ENCODE measurements around the gene TUBB3. TPM values are rescaled to one million over a fixed set of nuclear protein-coding genes. Genes with fewer than 3 reads are reported as not detected.

TUBB3 gene
- total and polyA plus RNA-seq, 2 of the 8 experiments (the other 6 are each of a cell fraction or from before 2014, with no cell fraction given) = 275 to 393 TPM

DNA sequence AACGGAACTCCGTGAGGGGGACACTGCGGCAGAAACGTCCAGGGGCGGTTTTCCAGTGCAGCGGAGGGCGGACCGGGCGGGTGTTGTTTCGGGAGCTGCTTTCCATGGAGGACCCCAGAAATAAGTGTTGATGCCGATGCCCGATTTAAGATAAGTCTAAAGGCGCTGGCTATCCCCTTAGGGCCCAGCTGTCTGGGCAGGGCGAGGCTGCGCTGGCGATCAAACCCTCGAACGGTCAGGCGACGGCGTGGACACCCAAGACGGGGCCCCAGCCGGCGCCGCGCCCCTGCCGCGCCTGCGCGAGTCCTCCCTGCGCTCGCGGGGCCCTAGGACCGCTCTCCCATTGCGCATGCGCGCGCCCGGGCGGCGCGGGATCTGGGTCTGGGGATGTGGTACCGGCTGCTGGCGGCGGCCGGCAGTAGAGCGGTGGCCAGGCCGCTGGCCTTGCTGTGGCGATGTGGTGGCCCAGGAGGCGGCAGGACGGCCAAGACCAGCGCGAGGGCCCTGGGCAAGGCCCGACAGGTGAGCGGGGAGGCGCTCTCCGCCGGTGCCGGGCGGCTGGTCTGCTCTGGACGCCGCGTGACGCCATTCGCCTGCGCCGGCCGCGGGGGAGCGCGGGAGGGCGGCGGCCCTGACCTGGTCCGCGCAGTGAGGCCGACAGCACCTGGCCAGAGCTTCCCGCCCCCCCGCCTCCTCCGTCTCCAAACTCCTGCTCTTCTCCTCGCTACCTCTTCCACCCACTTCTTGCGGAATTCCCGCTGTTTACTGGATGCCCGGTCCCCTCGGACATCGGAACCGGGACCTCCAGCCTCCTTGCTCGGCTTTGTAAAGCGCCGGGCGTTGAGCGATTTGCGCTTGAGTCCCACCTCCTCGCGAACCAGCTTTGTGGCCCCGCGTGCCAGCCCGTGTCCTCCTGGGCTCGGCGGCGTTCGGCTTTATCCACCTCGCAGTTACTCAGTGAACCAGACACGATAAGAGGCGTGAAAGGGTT is 49.4 kb downstream of the TUBB3 start (continued):
- TF ChIP-seq GTF2F1 (IDR thresholded peaks at IDR 0.05; ENCODE audit: borderline replicate concordance, low read depth, low read length) = no peak; the same call in 1 of the 2 replicates
- TF ChIP-seq SUZ12 (IDR thresholded peaks at IDR 0.05; ENCODE audit: low read length) = no peak
- TF ChIP-seq SP2 (IDR thresholded peaks at IDR 0.05; ENCODE audit: low read length) = no peak
- peak; percentile 49 for TF ChIP-seq MAX (IDR thresholded peaks at IDR 0.05)
- no peak for TF ChIP-seq CEBPB (IDR thresholded peaks at IDR 0.05; ENCODE audit: low read depth, low read length)
- no peak for TF ChIP-seq CBX5 (IDR thresholded peaks at IDR 0.05; ENCODE audit: low read depth, low read length)
- TF ChIP-seq TCF12 (IDR thresholded peaks at IDR 0.05; ENCODE audit: low read depth, low read length) = 0 out of 2 replicates have a peak, but pooled peaks have one; percentile 21
- TF ChIP-seq SRF (IDR thresholded peaks at IDR 0.05; ENCODE audit: low read depth, low read length) = peak; percentile 61
- TF ChIP-seq CREB1 (IDR thresholded peaks at IDR 0.05) = peak; percentile 97
- no peak for TF ChIP-seq JUN (IDR thresholded peaks at IDR 0.05; ENCODE audit: low read depth, low read length)
- peak; percentile 100 for TF ChIP-seq PHF8 (conservative IDR thresholded peaks at IDR 0.05; ENCODE audit: low read depth, low read length)
- no peak for TF ChIP-seq POU5F1 (IDR thresholded peaks at IDR 0.05; ENCODE audit: low read depth, low read length)
- TF ChIP-seq GABPA (IDR thresholded peaks at IDR 0.05; ENCODE audit: borderline replicate concordance, insufficient read depth, low read length) = 0 out of 2 replicates have a peak, but pooled peaks have one; percentile 46
- 0 out of 2 replicates have a peak, but pooled peaks have one; percentile 50 for TF ChIP-seq ATF2 (IDR thresholded peaks at IDR 0.05; ENCODE audit: low read length)
- TF ChIP-seq RAD21 (IDR thresholded peaks at IDR 0.05 in 1 of 2, conservative IDR thresholded peaks at IDR 0.05 in 1 of 2; ENCODE audit: low read depth in 2 of 2, low read length in 2 of 2) = no peak
- TF ChIP-seq SIN3A (conservative IDR thresholded peaks at IDR 0.05 in 1 of 2, IDR thresholded peaks at IDR 0.05 in 1 of 2; ENCODE audit: low read depth in 1 of 2, low read length in 2 of 2) = 0 out of 4 replicates have a peak, but pooled peaks have one; percentile 25 to 58
- peak; percentile 57; the same call in 1 of the 2 replicates for TF ChIP-seq YY1 (IDR thresholded peaks at IDR 0.05; ENCODE audit: low read depth, low read length)
- peak; percentile 93 for TF ChIP-seq SP4 (IDR thresholded peaks at IDR 0.05; ENCODE audit: low read length)
- no peak for TF ChIP-seq SIX5 (IDR thresholded peaks at IDR 0.05; ENCODE audit: low read depth, low read length)
- TF ChIP-seq KDM4A (IDR thresholded peaks at IDR 0.05; ENCODE audit: low read depth, low read length, severe bottlenecking) = peak; percentile 93
- TF ChIP-seq TBP (IDR thresholded peaks at IDR 0.05; ENCODE audit: low read depth, low read length) = peak; percentile 61
